ENCODE results near the gene COL4A6.

DNA sequence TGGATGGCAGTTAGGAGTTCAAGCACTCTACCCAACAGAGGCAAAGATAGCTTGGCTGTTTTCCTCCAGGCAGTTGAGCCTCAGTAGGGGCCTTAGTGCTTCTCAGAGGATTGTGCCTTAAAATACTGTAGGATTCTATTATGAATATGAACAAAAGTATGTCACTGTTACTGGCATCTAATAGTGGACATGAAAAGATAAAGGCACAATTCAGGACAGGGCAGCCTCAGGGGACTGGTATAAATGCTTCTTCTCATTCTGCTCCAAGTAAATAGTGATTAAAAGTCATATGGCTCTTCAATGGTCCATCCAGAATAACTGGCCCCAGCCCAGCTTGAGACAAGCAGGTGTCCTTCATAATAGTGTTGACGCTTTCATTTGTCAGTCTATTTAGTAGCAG is 17.7 kb downstream of the COL4A6 start:
- TF ChIP-seq, protein P1, sequence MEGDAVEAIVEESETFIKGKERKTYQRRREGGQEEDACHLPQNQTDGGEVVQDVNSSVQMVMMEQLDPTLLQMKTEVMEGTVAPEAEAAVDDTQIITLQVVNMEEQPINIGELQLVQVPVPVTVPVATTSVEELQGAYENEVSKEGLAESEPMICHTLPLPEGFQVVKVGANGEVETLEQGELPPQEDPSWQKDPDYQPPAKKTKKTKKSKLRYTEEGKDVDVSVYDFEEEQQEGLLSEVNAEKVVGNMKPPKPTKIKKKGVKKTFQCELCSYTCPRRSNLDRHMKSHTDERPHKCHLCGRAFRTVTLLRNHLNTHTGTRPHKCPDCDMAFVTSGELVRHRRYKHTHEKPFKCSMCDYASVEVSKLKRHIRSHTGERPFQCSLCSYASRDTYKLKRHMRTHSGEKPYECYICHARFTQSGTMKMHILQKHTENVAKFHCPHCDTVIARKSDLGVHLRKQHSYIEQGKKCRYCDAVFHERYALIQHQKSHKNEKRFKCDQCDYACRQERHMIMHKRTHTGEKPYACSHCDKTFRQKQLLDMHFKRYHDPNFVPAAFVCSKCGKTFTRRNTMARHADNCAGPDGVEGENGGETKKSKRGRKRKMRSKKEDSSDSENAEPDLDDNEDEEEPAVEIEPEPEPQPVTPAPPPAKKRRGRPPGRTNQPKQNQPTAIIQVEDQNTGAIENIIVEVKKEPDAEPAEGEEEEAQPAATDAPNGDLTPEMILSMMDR (IDR thresholded peaks at IDR 0.05) = no peak
- no peak for TF ChIP-seq POLR2AphosphoS5 (IDR thresholded peaks at IDR 0.05)
